ENCODE results near the gene CDK14.

- TF ChIP-seq EZH2 (IDR thresholded peaks at IDR 0.05; ENCODE audit: borderline replicate concordance, insufficient read depth, low read length, poor library complexity, severe bottlenecking) (no peak), CTCF (IDR thresholded peaks at IDR 0.05; ENCODE audit: poor library complexity, severe bottlenecking) (no peak), REST (IDR thresholded peaks at IDR 0.05; ENCODE audit: borderline replicate concordance) (no peak), TAF1 (IDR thresholded peaks at IDR 0.05; ENCODE audit: low read depth) (no peak), POLR2AphosphoS5 (IDR thresholded peaks at IDR 0.05) (no peak), RAD21 (conservative IDR thresholded peaks at IDR 0.05) (no peak)
Measured at GRCh38 chr7:90758933-90759562, 162.9 kb downstream of the CDK14 start.
